ENCODE results near the gene CEP128.
A peak's percentile ranks its signal among the peaks of the same experiment; 100 is the strongest.

CEP128 gene

GRCh38 chr14:80607430-80608190 is 333.9 kb downstream of the CEP128 start:
- no peak for DNase-seq (ENCODE audit: low spot score)

GRCh38 chr14:80606347-80606772 is 335.2 kb downstream of the CEP128 start:
- no peak for DNase-seq (ENCODE audit: low spot score)

- DNase-seq (ENCODE audit: low spot score) = peak; percentile 22
Observed at GRCh38 chr14:80605536-80605935, 336.0 kb downstream of the CEP128 start.

GRCh38 chr14:80602946-80603345 is 338.6 kb downstream of the CEP128 start:
- DNase-seq (ENCODE audit: low spot score) = no peak

- peak; percentile 40 for DNase-seq (ENCODE audit: low spot score)
Observed at GRCh38 chr14:80587096-80587724, 354.3 kb downstream of the CEP128 start.

GRCh38 chr14:80586131-80586530 is 355.4 kb downstream of the CEP128 start:
- no peak for DNase-seq (ENCODE audit: low spot score)

- DNase-seq (ENCODE audit: low spot score) = no peak
Observed at GRCh38 chr14:80585506-80585835, 356.1 kb downstream of the CEP128 start.

- DNase-seq (ENCODE audit: low spot score) = no peak
Observed at GRCh38 chr14:80584744-80585505, 356.6 kb downstream of the CEP128 start.

- DNase-seq (ENCODE audit: low spot score) = no peak
Observed at GRCh38 chr14:80577599-80577998, 363.9 kb downstream of the CEP128 start.

- DNase-seq (ENCODE audit: low spot score) = no peak
Observed at GRCh38 chr14:80576401-80576800, 365.1 kb downstream of the CEP128 start.

GRCh38 chr14:80575763-80576162 is 365.8 kb downstream of the CEP128 start:
- no peak for DNase-seq (ENCODE audit: low spot score)

GRCh38 chr14:80572666-80573065 is 368.9 kb downstream of the CEP128 start:
- DNase-seq (ENCODE audit: low spot score) = no peak

GRCh38 chr14:80570930-80571298 is 370.6 kb downstream of the CEP128 start:
- DNase-seq (ENCODE audit: low spot score) = no peak

GRCh38 chr14:80567905-80568536 is 373.5 kb downstream of the CEP128 start:
- no peak for DNase-seq (ENCODE audit: low spot score)

- DNase-seq (ENCODE audit: low spot score) = no peak
Observed at GRCh38 chr14:80565001-80565400, 376.5 kb downstream of the CEP128 start.

- no peak for DNase-seq (ENCODE audit: low spot score)
Observed at GRCh38 chr14:80564051-80564450, 377.5 kb downstream of the CEP128 start.

GRCh38 chr14:80560800-80561657 is 380.5 kb downstream of the CEP128 start:
- no peak for DNase-seq (ENCODE audit: low spot score)

- no peak for DNase-seq (ENCODE audit: low spot score)
Observed at GRCh38 chr14:80554139-80554538, 387.4 kb downstream of the CEP128 start.

- no peak for DNase-seq (ENCODE audit: low spot score)
Observed at GRCh38 chr14:80549141-80549540, 392.4 kb downstream of the CEP128 start.

- DNase-seq (ENCODE audit: low spot score) = no peak
Observed at GRCh38 chr14:80545935-80546854, 395.3 kb downstream of the CEP128 start.

- no peak for DNase-seq (ENCODE audit: low spot score)
Observed at GRCh38 chr14:80544366-80544765, 397.2 kb downstream of the CEP128 start.
